Measurements from ENCODE around the gene GBF1.

The GBF1 gene

DNA sequence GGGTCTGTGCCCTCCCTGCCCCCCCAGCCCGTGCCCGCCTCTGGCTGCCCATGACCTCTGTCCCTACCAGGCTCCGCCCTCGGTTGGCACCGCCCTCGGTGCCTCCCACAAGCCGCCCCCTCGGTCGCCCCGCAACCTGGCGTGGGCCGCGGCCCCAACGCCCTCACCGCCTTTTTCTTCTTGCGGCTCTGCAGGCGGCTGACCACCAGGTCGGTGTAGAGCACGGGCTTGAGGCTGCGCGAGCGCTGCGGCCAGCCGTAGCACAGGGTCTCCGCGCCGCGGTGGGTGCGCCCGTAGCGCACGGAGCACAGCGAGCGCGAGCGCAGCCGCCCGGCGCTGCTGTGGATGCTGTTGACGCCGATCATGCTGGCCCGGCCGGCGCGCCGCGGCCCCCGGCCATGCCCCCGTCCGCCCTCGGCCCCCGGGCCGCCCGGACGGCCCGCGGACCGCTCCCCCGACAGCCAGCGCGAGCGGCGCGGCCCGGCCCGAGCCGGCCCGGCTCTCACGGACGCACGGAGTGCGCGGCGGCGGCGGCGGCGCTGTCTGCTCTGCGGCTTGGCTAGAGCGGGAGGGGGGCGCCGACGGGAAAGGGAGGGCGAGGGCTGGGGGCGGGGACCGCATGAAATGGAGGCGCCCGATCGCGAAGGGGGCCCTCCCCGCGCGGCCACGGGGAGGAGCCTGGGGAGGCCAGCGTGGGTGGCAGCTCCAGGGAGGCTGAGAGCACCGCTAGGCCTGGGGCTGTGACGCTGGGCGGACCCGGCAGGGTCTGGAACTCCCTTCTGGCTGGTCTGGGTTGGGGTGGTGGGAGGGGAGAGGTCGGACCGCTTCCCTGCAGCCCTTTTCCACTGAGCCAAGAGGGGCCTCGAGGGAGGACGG is 163.6 kb downstream of the GBF1 start:
- DNase-seq (ENCODE audit: low spot score) = peak; percentile 81
- TF ChIP-seq, protein P1, sequence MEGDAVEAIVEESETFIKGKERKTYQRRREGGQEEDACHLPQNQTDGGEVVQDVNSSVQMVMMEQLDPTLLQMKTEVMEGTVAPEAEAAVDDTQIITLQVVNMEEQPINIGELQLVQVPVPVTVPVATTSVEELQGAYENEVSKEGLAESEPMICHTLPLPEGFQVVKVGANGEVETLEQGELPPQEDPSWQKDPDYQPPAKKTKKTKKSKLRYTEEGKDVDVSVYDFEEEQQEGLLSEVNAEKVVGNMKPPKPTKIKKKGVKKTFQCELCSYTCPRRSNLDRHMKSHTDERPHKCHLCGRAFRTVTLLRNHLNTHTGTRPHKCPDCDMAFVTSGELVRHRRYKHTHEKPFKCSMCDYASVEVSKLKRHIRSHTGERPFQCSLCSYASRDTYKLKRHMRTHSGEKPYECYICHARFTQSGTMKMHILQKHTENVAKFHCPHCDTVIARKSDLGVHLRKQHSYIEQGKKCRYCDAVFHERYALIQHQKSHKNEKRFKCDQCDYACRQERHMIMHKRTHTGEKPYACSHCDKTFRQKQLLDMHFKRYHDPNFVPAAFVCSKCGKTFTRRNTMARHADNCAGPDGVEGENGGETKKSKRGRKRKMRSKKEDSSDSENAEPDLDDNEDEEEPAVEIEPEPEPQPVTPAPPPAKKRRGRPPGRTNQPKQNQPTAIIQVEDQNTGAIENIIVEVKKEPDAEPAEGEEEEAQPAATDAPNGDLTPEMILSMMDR (IDR thresholded peaks at IDR 0.05; ENCODE audit: extremely low read depth, missing control alignments) = no peak

DNA sequence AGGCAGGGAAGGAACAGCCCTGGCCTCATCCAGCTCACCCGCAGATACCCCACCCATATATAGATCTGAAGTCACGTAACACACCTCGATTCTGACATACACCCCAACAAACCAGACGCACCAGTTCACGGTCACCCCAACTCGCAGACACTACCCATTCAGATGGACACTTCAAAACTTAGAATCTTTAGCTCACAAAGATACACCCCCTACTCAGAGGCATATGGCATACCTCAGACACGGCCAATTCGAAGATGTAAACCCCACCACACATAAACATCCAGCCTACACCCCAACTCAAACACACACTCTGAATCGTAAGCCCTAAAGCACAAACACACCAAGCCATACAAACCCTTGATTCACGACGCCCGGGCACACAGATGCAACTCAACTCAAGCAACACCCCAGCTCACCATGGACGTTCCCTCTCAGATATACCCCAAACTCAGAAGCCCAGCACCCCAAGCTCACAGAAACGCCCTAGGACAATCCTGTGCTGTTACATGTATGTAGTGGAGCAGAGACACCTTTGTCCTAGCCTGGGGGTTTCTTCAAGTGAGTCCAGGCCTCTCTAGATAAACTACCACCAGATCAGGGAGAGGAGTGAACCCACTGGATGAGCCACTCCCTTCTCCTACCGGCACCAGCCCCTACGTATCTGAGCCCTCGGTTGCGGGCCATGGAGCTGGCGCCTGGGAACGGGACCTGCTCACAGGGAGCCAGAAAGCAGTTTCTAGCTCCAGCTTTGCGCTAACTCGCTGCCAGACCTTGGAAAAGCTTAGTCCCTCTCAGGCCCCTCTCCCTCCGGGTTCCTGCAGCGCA is 164.5 kb downstream of the GBF1 start:
- DNase-seq (ENCODE audit: low spot score) = peak; percentile 39
- TF ChIP-seq, protein P1 (IDR thresholded peaks at IDR 0.05; ENCODE audit: extremely low read depth, missing control alignments) = no peak

DNA sequence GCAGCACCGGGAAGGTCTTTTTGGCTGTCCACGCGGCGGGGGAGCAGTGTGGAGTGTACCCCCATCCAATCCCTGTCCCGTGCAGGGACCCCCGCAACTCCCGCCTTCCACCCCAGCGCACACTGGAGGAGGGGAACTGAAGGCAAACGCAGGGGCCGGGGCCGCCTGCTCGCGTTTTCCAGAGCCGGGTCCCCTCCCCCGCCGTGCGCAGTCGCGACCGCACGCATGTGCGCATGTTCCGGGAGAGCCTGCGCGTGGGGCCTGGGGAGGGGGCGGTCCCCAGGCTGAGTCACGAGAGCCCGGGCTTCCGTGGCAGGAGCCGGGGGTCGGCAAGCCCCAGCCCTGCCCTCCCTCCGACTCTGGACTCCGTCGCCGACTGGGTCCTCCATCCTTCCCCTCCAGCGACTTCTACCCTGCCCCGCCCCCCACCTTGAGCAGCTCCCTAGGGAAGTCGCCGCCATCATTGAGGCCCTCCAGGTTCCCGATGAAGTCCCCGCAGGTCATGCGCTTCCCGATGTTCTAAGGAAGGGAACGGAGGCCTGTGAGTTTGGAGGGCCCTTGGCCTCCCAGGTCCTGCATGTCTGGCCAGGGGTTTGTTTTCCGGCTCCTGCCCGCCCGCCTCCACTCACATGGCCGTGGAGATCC is 165.2 kb downstream of the GBF1 start:
- peak; percentile 40 for DNase-seq (ENCODE audit: low spot score)
- TF ChIP-seq, protein P1 (IDR thresholded peaks at IDR 0.05; ENCODE audit: extremely low read depth, missing control alignments) = no peak

DNA sequence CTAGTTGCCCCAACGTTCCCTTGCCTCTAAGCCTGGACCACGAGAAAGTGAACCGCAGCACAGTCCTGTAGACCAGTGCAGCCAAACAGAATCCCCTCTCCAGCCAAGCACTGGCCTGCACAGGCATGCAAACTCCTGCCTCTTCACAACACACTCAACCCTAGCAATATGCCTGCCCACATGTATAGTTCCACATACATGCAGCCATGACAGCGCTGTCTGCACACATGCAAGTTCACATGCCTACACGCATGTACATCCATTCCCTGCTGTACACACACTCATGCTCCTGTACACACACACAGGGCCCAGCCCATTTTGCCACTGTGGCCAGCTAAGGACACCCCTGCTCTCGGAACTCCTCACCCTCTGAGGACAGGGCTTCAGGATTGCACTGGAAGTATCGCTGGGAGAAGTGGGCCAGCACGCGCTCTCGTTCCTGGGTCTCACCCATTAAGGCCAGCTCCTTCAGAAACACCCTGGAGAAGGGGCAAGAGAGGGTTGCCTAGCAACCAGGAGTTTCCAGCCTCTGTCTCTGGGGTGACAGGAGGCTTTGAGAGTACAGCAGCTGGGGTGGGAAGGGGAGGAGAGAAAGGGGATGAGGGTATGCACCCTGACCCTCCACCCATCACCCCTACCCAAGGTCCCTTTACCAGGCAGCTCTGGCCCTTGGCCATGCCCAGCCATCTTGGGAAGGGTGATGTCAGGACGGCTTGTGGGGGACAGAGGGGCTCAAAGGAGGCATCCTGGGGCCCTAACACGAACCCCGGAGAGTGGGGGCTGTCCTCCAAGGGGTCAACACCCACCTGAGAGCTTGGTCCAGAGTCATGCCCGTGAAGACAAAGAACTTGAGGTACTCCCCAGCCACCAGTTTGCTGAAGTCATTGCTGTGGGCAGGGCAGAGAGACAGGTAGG is 166.3 kb downstream of the GBF1 start:
- TF ChIP-seq, protein P1 (IDR thresholded peaks at IDR 0.05; ENCODE audit: extremely low read depth, missing control alignments) = no peak
- DNase-seq (ENCODE audit: low spot score) = no peak

DNA sequence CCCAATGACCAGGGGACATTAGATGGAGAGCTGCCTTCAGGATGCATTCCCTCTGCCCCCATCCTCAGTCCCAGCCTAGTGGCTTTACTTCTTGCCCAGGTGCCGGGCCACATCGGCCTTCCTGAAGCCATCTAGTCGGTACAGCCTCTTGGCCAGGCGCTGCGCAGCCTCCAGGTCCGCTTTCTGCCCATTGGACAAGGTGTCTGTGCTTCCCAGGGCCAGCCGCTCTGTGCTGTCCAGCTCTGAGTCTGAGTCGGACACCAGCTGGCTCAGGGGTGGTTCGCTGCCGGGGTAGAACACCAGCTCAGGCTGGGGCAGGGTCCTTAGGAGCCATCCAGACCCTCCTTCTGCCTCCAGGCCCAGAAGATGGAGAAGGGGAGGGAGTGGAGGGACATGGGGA is 167.0 kb downstream of the GBF1 start:
- TF ChIP-seq, protein P1 (IDR thresholded peaks at IDR 0.05; ENCODE audit: extremely low read depth, missing control alignments) = no peak
- DNase-seq (ENCODE audit: low spot score) = no peak

DNA sequence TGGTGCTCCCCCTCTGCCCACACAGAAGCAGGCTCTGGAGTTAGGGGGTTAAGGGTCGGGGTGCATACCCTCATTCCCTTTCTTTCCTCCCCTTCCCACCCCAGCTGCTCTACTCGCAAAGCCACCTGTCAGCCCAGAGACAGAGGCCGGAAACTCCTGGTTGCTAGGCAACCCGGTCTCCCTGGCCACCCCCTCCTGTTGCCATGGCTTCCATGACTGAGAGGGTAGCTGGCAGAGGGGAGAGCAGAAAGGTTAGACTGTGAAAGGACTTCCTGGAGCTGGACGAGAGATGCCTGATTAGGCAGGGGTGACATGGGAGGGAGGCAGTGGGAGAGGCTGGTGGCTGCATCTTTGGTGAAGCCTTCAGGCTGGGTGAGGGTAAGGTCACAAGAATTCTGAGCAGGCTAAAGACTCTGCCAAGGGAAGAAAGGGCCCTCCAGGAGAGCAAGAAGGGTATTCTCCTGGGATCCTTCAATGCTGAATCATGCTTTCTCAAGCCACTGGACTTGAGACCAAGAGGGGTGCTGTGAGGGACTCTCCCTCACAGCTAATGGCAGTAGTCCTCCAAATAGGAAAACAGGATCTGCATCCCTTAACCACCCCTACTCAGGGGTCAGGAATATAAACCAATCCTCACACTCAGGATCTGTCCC is 167.8 kb downstream of the GBF1 start:
- peak; percentile 80 for DNase-seq (ENCODE audit: low spot score)
- TF ChIP-seq, protein P1 (IDR thresholded peaks at IDR 0.05; ENCODE audit: extremely low read depth, missing control alignments) = no peak
